Body of pancreas (tissue), 4 donors: Measurements from ENCODE around the gene MYO5B. TPM values are rescaled to one million over a fixed set of nuclear protein-coding genes. Genes with fewer than 3 reads are reported as not detected.
"Not testable (repeated sequence)": the region's sequence is repeated elsewhere in the genome, so short reads cannot be mapped to it uniquely, and the experiment has no call there.

Experiments
- ATAC-seq: fragments of 150-250 bp; one replicate; pipeline ENCODE4 v1.9.1; 2016
- DNase-seq, 4 donors: peaks; one replicate each; pipeline ENCODE4 v3.0.0-alpha.2; 2019
- H3K27ac ChIP-seq, 4 donors: fragments of 200-600 bp; sonication (generic); 1 replicate in 3 of 4; 2 replicates in 1 of 4; pipeline versions ENCODE4 v1.5.1 to v1.6.1; 2016 to 2019; ENCODE audit warnings: mild to moderate bottlenecking in 1 of 4, mixed read lengths in 1 of 4, moderate library complexity in 1 of 4
- H3K27me3 ChIP-seq, 2 donors: fragments of 200-600 bp; sonication (generic); one replicate each; pipeline ENCODE4 v1.6.0; 2016; ENCODE audit warnings: mild to moderate bottlenecking in 1 of 2
- H3K36me3 ChIP-seq, 2 donors: fragments of 200-600 bp; sonication (generic); replicated peaks in 1 of 2; 2 replicates each; pipeline ENCODE4 v1.5.1; 2016; ENCODE audit warnings: low read depth in 2 of 2; ENCODE audit not compliant: insufficient read depth in 1 of 2
- H3K4me1 ChIP-seq: fragments of 200-600 bp; sonication (generic); one replicate; pipeline ENCODE4 v1.6.0; 2016
- H3K4me3 ChIP-seq, 2 donors: fragments of 200-600 bp; sonication (generic); 1 replicate in 1 of 2; 2 replicates in 1 of 2; pipeline ENCODE4 v1.5.1; 2016 to 2019
- H3K9me3 ChIP-seq, 3 donors: fragments of 200-600 bp; sonication (generic); 1 replicate in 2 of 3; 2 replicates in 1 of 3; pipeline ENCODE4 v1.5.1; 2016
- POLR2A ChIP-seq, 3 donors: fragments of 450-650 bp; IDR thresholded peaks; one replicate each; pipeline ENCODE4 v1.6.1; 2016; ENCODE audit warnings: antibody characterized with exemption in 3 of 3, mild to moderate bottlenecking in 2 of 3
- WGBS, 2 donors: methylation state at CpG; one replicate each; pipeline ENCODE4 v1.1.5; 2017; 5-methylcytosine and 5-hydroxymethylcytosine counted together
- intact Hi-C: fragments of 100-400 bp; cut with DNase I; formaldehyde crosslinking; loops from one replicate; pipeline ENCODE4 v1.15.1; 2023
- total RNA-seq, 2 donors: library from RNA; depleted of rRNA; stranded (reverse); fragments of >200 nt; gene quantifications; one replicate each; pipeline ENCODE4 v1.1.0, GENCODE V29; 2016
- TF ChIP-seq, protein P1 (sequence below), 7 experiments: fragments of 450-650 bp in 4 of 7; fragments of 200-600 bp in 3 of 7; sonication (generic) in 3 of 7; IDR thresholded peaks; one replicate each; pipeline ENCODE4 v1.5.1; 2016 to 2019; ENCODE audit warnings: antibody characterized with exemption in 7 of 7

MYO5B gene
- total RNA-seq, 2 donors from 2014 or later = 17.1 to 18.2 TPM

DNA sequence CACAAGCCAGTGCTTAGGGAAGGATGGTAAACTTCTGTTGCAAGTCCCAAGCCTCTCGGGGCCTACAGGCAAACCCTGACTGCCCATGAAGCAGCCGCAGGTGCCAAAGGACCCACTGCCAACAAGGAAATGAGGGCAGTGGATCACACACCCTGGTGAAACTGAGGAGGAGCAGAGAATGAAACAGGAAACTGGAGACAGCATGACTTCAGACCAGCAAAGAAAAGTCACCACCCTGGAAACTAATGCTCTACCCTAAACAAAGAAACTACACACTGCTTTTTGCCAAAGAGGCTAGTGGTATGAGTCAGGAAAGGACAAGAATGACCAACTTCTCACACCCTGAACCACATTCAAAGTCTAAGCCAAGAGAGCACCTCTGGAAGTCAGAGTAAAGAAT lies 97.2 kb downstream of the MYO5B start:
- Histone ChIP-seq H3K9me3 (no peaks in the 10 kb centered on the region), H3K36me3 (no peaks in the 10 kb centered on the region), H3K4me1 (peaks cover 28% of the 10 kb centered on the region), H3K4me3 (no peak overlapping the region), H3K27me3 (no peaks in the 10 kb centered on the region), H3K27ac (peak overlapping the region in 3 of 4 donors; percentile 48 to 68 (median 60))
- TF ChIP-seq, protein P1, sequence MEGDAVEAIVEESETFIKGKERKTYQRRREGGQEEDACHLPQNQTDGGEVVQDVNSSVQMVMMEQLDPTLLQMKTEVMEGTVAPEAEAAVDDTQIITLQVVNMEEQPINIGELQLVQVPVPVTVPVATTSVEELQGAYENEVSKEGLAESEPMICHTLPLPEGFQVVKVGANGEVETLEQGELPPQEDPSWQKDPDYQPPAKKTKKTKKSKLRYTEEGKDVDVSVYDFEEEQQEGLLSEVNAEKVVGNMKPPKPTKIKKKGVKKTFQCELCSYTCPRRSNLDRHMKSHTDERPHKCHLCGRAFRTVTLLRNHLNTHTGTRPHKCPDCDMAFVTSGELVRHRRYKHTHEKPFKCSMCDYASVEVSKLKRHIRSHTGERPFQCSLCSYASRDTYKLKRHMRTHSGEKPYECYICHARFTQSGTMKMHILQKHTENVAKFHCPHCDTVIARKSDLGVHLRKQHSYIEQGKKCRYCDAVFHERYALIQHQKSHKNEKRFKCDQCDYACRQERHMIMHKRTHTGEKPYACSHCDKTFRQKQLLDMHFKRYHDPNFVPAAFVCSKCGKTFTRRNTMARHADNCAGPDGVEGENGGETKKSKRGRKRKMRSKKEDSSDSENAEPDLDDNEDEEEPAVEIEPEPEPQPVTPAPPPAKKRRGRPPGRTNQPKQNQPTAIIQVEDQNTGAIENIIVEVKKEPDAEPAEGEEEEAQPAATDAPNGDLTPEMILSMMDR (IDR thresholded peaks at IDR 0.05) = no peak
- peak in 2 of 3 donors; percentile 8 to 14 for TF ChIP-seq POLR2A (IDR thresholded peaks at IDR 0.05)
- ATAC-seq (peak; percentile 67), DNase-seq (peak; percentile 31 to 57 (median 52))
- WGBS, 2 donors = 50 to 60% methylated on average over 1 to 2 of the region's 2 CpGs
- intact Hi-C loops = no loop called here

DNA sequence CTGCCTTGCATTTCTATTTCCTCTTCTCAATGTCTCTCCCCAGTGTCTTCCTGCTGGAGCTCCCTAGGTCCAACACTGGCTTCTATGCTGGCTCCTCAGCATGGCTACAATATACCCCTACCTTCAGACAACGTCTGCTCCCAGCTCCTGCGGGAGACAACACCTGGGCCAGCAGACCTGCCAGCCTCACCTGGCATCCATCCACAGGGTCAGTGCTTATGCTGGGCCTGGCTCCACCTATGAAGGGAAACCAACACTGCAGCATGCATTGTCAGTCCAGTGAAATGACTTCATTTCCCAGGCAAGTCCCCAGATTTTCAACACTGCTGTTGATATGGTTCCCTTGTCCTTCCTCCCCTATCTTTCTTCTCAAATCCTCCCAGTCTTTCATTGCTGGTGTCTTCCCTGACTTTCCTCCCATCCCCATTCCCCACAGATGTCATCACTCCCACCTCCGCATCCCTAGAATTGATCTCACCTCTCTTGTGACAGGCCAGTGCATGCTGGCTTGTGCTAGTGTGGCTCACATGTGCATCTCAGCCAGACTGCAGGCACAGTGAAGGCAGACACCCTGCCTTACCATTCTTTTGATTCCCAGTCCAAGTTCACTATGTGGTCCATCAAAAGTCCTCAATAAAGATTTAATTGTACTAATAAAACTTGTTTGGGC lies 98.0 kb downstream of the MYO5B start:
- no peaks in the 10 kb centered on the region for H3K36me3 ChIP-seq
- ATAC-seq (peak; percentile 78), DNase-seq (peak; percentile 72 to 89 (median 83))
- 43 to 47% methylated on average over 3 of the region's 3 CpGs for WGBS, 2 donors
- H3K27me3 ChIP-seq = no peaks in the 10 kb centered on the region
- H3K9me3 ChIP-seq = no peaks in the 10 kb centered on the region
- H3K4me3 ChIP-seq = no peak overlapping the region
- H3K4me1 ChIP-seq = peaks cover 34% of the 10 kb centered on the region
- TF ChIP-seq, protein P1 (IDR thresholded peaks at IDR 0.05) = peak in 3 of 7 experiments; percentile 6 to 35 (median 30)
- peak in 1 of 3 donors; percentile 13 for TF ChIP-seq POLR2A (IDR thresholded peaks at IDR 0.05)
- H3K27ac ChIP-seq = peak overlapping the region in 3 of 4 donors; percentile 48 to 68 (median 60)
- intact Hi-C loops = no loop called here

DNA sequence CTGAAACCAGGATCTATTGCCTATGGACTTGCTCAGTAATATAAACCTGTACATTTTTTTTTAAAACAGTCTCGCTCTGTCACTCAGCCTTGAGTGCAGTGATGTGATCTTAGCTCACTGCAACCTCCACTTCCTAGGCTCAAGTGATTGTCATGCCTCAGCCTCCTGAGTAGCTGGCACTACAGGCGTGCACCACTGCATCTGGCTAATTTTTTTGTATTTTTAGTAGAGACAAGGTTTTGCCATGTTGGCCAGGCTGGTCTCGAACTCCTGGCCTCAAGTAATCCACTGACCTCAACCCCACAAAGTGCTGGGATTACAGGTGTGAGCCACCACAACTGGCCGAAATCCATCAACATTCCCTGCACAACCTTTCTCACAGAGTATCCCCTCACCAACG lies 100.2 kb downstream of the MYO5B start:
- intact Hi-C loops, H3K27ac ChIP-seq, ATAC-seq, DNase-seq, H3K9me3 ChIP-seq, H3K4me3 ChIP-seq, H3K27me3 ChIP-seq, H3K36me3 ChIP-seq: not testable (repeated sequence)
- 87 to 88% methylated on average over 5 of the region's 5 CpGs for WGBS, 2 donors
- peaks cover 38% of the 10 kb centered on the region for H3K4me1 ChIP-seq

DNA sequence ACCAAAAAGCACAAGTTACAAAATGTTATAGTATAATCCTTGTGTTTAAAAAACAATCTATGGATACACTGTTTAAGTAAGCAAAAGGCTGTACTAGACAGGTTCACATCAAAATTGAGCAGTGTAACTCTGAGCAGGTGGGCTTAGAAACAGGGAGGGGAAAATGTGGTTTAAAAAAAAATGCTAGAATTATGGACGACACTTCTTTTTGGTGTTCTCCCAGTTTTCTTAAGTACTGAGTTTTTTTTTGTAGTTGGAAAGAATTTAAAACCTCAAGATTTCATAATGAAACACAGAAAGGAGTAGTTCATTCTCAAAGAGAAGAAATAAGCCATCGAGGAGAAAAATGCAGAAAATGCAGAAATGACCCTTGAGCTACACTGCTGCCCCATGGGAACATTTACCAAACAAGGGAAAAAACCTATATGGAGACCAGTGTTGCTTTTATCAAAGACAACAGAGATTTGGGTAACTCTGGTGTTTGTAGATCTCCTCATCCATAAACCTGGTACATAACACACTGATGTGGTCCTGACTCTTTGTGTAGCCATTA lies 100.7 kb downstream of the MYO5B start:
- no peaks in the 10 kb centered on the region for H3K27me3 ChIP-seq
- H3K27ac ChIP-seq = no peak overlapping the region
- no peaks in the 10 kb centered on the region for H3K9me3 ChIP-seq
- no peak overlapping the region for H3K4me3 ChIP-seq
- intact Hi-C loops = no loop called here
- no peaks in the 10 kb centered on the region for H3K36me3 ChIP-seq
- TF ChIP-seq, protein P1 (IDR thresholded peaks at IDR 0.05) = no peak
- TF ChIP-seq POLR2A (IDR thresholded peaks at IDR 0.05) = no peak
- 77 to 83% methylated on average over 2 of the region's 2 CpGs for whole genome bisulfite sequencing, 2 donors
- DNase-seq (no peak), ATAC-seq (no peak)
- H3K4me1 ChIP-seq = peaks cover 34% of the 10 kb centered on the region

DNA sequence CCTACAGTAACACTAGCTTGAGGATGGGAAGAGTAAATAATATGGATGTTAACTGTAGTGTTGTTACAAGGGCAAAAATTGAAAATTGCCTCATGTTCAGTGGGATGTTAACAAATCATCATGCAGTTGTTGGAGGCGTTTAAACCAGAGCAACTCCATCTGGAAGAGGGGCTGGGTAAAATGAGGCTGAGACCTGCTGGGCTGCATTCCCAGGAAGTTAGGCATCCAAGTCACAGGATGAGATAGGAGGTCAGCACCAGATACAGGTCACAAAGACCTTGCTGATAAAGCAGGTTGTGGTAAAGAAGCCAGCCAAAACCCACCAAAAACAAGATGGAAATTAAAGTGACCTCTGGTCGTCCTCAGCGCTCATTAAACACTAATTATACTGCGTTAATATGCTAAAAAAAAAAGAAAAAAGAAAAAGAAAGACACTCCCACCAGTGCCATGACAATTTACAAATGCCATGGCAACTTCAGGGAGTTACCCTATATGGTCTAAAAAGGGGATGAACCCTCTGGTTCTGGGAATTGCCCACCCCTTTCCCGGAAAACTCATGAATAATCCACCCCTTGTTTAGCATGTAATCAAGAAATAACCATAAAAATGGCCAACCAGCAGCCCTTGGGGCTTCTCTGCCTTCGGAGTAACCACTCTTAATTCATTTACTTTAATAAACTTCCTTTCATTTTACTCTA lies 101.4 kb downstream of the MYO5B start:
- peaks cover 31% of the 10 kb centered on the region for H3K4me1 ChIP-seq
- no peak for DNase-seq
- intact Hi-C loops = no loop called here
- no peak for TF ChIP-seq POLR2A (IDR thresholded peaks at IDR 0.05)
- TF ChIP-seq, protein P1 (IDR thresholded peaks at IDR 0.05) = no peak
- H3K9me3 ChIP-seq = no peaks in the 10 kb centered on the region
- H3K27ac ChIP-seq = no peak overlapping the region
- no peaks in the 10 kb centered on the region for H3K27me3 ChIP-seq
- WGBS, 2 donors = 86 to 94% methylated on average over 6 of the region's 6 CpGs
- ATAC-seq = no peak
- H3K4me3 ChIP-seq = no peak overlapping the region
- H3K36me3 ChIP-seq = no peaks in the 10 kb centered on the region
